HUES48 (cell line): ENCODE results near the gene TSPYL4.

Experiments
- H3K27ac ChIP-seq: one replicate; pipeline ENCODE4 v1.7.0; 2013; ENCODE audit warnings: low read depth, low read length, inconsistent platforms
- H3K27me3 ChIP-seq: 2 replicates; pipeline ENCODE4 v1.6.1; 2013; ENCODE audit warnings: mild to moderate bottlenecking, low read length; ENCODE audit not compliant: control insufficient read depth, insufficient read depth
- H3K36me3 ChIP-seq: 2 replicates; pipeline ENCODE4 v1.6.1; 2013; ENCODE audit warnings: low read length; ENCODE audit not compliant: control insufficient read depth, insufficient read depth
- H3K4me1 ChIP-seq: 2 replicates; pipeline ENCODE4 v1.6.1; 2013; ENCODE audit warnings: mild to moderate bottlenecking, low read length; ENCODE audit not compliant: control insufficient read depth, insufficient read depth
- H3K4me3 ChIP-seq: 2 replicates; pipeline ENCODE4 v1.5.1; 2013; ENCODE audit warnings: mild to moderate bottlenecking, low read depth, low read length
- H3K9ac ChIP-seq: 2 replicates; pipeline ENCODE4 v1.6.1; 2013; ENCODE audit warnings: mild to moderate bottlenecking, low read depth, low read length, moderate library complexity
- H3K9me3 ChIP-seq: 2 replicates; pipeline ENCODE4 v1.6.1; 2013; ENCODE audit warnings: low read length; ENCODE audit not compliant: control insufficient read depth, insufficient read depth

Gene TSPYL4

GRCh38 chr6:116221911-116222310 lies 32.0 kb downstream of the TSPYL4 start:
- H3K36me3 ChIP-seq: peaks cover 13% of the 10 kb centered on the region
- H3K9me3 ChIP-seq: no peaks in the 10 kb centered on the region
- no peak overlapping the region for H3K9ac ChIP-seq
- no peak overlapping the region for H3K27ac ChIP-seq
- peaks cover 10% of the 10 kb centered on the region for H3K4me1 ChIP-seq
- no peak overlapping the region for H3K4me3 ChIP-seq
- H3K27me3 ChIP-seq: no peaks in the 10 kb centered on the region

GRCh38 chr6:116221067-116221466 lies 32.8 kb downstream of the TSPYL4 start:
- H3K4me3 ChIP-seq: no peak overlapping the region
- no peaks in the 10 kb centered on the region for H3K9me3 ChIP-seq
- H3K9ac ChIP-seq: no peak overlapping the region
- peaks cover 13% of the 10 kb centered on the region for H3K36me3 ChIP-seq
- H3K4me1 ChIP-seq: peaks cover 10% of the 10 kb centered on the region
- no peaks in the 10 kb centered on the region for H3K27me3 ChIP-seq
- no peak overlapping the region for H3K27ac ChIP-seq

DNA sequence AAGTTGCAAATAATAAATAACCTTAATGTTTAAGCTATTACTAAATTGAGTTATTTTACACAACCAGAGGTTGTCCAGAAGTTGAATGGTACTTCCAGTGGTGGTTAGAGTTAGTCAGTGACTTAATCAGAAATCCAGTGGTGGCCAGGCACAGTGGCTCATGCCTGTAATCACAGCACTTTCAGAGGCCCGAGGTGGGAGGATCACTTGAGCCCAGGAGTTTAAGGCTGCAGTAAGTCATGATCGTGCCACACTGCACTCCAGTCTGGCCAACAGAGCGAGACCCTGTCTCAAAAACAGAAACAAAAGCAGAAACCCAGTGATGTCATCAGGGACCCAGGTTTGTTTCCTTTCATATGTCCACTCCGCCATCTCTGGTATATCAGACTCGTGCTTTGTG lies 35.0 kb downstream of the TSPYL4 start:
- no peak overlapping the region for H3K27ac ChIP-seq
- H3K9ac ChIP-seq: no peak overlapping the region
- H3K36me3 ChIP-seq: peaks cover 7% of the 10 kb centered on the region
- H3K9me3 ChIP-seq: no peaks in the 10 kb centered on the region
- no peak overlapping the region for H3K4me3 ChIP-seq
- no peaks in the 10 kb centered on the region for H3K27me3 ChIP-seq
- H3K4me1 ChIP-seq: peaks cover 10% of the 10 kb centered on the region

DNA sequence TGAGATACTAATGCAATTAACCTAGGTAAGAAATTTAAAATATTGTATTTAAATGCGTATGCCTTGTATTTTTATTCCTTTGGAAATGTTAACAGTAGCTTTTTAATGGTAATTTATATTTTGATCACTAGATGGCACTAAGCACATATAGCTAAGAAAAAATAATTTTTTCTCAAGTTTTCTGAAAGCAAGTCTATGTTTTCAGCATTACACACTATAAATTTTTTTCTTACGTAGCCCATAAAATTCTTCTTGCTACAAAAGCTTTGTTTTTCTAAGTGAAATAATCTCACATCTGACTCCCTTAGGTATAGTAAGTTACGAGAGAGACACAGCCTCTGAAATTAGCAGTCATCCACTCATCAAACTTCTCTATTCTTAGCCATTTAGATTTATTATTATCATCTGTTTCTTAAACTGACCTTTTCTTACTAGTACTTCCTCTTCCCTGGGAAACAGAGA lies 35.7 kb downstream of the TSPYL4 start:
- no peak overlapping the region for H3K27ac ChIP-seq
- peaks cover 6% of the 10 kb centered on the region for H3K4me1 ChIP-seq
- H3K27me3 ChIP-seq: no peaks in the 10 kb centered on the region
- H3K9me3 ChIP-seq: no peaks in the 10 kb centered on the region
- H3K4me3 ChIP-seq: no peak overlapping the region
- no peak overlapping the region for H3K9ac ChIP-seq
- H3K36me3 ChIP-seq: peaks cover 4% of the 10 kb centered on the region; the same call in 1 of the 2 replicates

GRCh38 chr6:116217069-116217468 lies 36.8 kb downstream of the TSPYL4 start:
- Histone ChIP-seq H3K27ac (no peak overlapping the region), H3K9me3 (no peaks in the 10 kb centered on the region), H3K4me1 (no peaks in the 10 kb centered on the region)

GRCh38 chr6:116215414-116215813 lies 38.5 kb downstream of the TSPYL4 start:
- Histone ChIP-seq H3K4me1 (no peaks in the 10 kb centered on the region), H3K4me3 (no peak overlapping the region), H3K9me3 (no peaks in the 10 kb centered on the region), H3K27ac (no peak overlapping the region), H3K27me3 (no peaks in the 10 kb centered on the region), H3K9ac (no peak overlapping the region), H3K36me3 (no peaks in the 10 kb centered on the region)

More at GRCh38 chr6:116217069-116217468, 36.8 kb downstream of the TSPYL4 start:
- no peak overlapping the region for H3K9ac ChIP-seq
- H3K27me3 ChIP-seq: no peaks in the 10 kb centered on the region
- H3K4me3 ChIP-seq: no peak overlapping the region
- H3K36me3 ChIP-seq: peaks cover 4% of the 10 kb centered on the region; the same call in 1 of the 2 replicates

GRCh38 chr6:116214681-116215080 lies 39.2 kb downstream of the TSPYL4 start:
- Histone ChIP-seq H3K4me3 (no peak overlapping the region), H3K27ac (no peak overlapping the region), H3K36me3 (no peaks in the 10 kb centered on the region), H3K27me3 (no peaks in the 10 kb centered on the region), H3K9me3 (no peaks in the 10 kb centered on the region), H3K4me1 (no peaks in the 10 kb centered on the region), H3K9ac (no peak overlapping the region)

DNA sequence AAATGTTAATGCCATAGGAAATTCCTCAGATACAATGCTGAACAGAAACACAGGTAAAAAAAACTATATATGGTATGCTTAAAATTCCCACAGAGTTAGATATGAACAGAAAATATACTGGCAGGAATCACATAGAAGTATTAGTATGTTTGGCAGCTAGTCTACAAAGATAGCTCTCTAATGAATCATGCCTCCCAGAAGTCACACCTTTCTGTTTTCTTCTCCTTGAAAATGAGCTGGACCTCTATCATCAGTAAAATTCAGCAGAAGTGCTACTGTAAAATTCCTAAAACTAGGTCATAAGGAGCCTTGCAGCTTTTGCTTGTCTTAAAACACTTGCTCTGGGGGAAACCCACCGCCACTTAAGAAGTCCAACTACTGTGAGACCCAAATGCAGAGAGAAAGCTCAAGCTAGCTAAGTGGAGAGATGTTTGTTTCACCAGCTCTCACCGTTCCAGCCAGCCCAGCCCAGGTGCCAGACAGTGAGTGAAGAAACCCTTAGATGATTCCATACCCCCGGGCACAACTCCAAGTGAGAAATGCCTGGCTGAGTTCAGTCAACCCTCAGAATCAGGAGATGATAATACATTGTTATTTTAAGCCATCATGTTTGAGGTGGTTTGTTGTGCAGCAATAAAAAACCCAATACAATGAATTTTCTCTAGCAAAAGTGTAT lies 43.0 kb downstream of the TSPYL4 start:
- Histone ChIP-seq H3K9me3 (no peaks in the 10 kb centered on the region), H3K4me1 (peaks cover 6% of the 10 kb centered on the region; the same call in 1 of the 2 replicates), H3K36me3 (no peaks in the 10 kb centered on the region), H3K27ac (peak overlapping the region; percentile 6), H3K27me3 (no peaks in the 10 kb centered on the region), H3K9ac (no peak overlapping the region), H3K4me3 (no peak overlapping the region)

DNA sequence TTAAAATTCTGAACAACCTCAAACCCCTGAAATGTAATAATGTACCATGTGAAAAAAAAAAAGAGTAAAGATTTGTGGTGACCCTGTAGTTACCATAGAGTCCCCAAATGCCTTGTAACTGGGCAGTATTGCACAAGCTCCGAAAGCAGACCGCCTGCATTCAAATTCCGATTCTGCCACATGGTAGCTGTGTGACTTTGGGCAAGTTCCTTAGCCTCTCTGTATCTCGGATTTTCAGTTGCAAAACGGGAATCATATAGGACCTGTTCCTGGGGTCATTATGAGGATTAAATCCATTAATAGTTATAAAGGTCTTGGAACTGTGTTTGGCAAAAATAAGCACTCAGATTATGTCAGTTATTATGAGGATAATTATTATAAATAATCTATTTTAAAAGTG lies 43.6 kb downstream of the TSPYL4 start:
- Histone ChIP-seq H3K9ac (no peak overlapping the region), H3K36me3 (no peaks in the 10 kb centered on the region), H3K27ac (no peak overlapping the region), H3K27me3 (no peaks in the 10 kb centered on the region), H3K4me3 (no peak overlapping the region), H3K4me1 (peaks cover 6% of the 10 kb centered on the region; the same call in 1 of the 2 replicates), H3K9me3 (no peaks in the 10 kb centered on the region)

- no peaks in the 10 kb centered on the region for H3K36me3 ChIP-seq
- H3K4me1 ChIP-seq: peaks cover 6% of the 10 kb centered on the region; the same call in 1 of the 2 replicates
- no peaks in the 10 kb centered on the region for H3K27me3 ChIP-seq
- no peak overlapping the region for H3K9ac ChIP-seq
- no peaks in the 10 kb centered on the region for H3K9me3 ChIP-seq
- no peak overlapping the region for H3K4me3 ChIP-seq
- no peak overlapping the region for H3K27ac ChIP-seq
These were observed 45.7 kb downstream of the TSPYL4 start for GRCh38 chr6:116208056-116208785.

DNA sequence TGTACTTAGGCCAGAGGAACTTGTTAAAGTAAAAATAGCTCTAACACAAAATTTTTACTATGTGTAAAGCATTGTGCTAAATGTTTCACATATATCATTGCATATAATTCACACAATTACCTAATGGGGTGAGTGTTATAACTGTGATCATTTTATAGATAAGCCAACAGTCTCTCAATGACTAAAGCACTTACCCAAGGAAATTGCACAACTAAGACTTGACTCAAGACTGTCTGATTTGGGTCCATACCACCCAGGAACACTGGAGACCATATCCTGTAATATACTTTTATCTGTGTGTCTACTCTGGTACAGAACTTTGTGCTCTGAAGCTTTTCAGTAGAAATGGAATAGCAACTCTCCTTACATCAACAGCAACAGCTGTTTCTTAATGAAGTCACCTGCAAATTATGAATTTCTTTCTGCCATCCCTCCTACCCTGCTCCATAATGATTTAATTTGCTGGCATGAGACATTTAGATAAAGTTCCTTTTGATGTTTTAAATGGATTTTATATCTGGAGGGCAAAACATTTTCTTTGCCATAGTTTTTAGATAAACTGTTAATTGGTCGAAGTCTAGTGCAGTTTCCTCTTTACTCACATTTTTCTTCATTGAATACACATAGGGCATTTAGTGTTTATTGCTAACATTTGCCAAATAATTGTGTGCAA lies 47.5 kb downstream of the TSPYL4 start:
- no peak overlapping the region for H3K27ac ChIP-seq

More for the DNA sequence above, 47.5 kb downstream of the TSPYL4 start:
- Histone ChIP-seq H3K9me3 (no peaks in the 10 kb centered on the region), H3K4me1 (peaks cover 6% of the 10 kb centered on the region; the same call in 1 of the 2 replicates), H3K9ac (no peak overlapping the region), H3K4me3 (no peak overlapping the region), H3K36me3 (no peaks in the 10 kb centered on the region), H3K27me3 (no peaks in the 10 kb centered on the region)
